ENCODE measurements around the gene BOD1. TPM values are rescaled to one million over a fixed set of nuclear protein-coding genes. Genes with fewer than 3 reads are reported as not detected.

BOD1 gene
- total and polyA plus RNA-seq, 4 donors, result 23.3 to 63.1 (median 35.9) TPM

- H3K27me3 ChIP-seq (ENCODE audit: control insufficient read depth in 3 of 3, insufficient read depth in 3 of 3, low read length in 2 of 3), result no peaks in the 10 kb centered on the region
- no peak overlapping the region for H3K9ac ChIP-seq (ENCODE audit: insufficient read depth in 1 of 2, low read length in 2 of 2)
- H3K4me3 ChIP-seq, result no peak overlapping the region
- H3K27ac ChIP-seq (ENCODE audit: low read depth in 1 of 2, low read length in 1 of 2), result no peak overlapping the region
- peaks cover 0 to 5% (median 0%) of the 10 kb centered on the region in 4 donors for H3K9me3 ChIP-seq (ENCODE audit: control insufficient read depth in 4 of 4, insufficient read depth in 3 of 4, low read length in 3 of 4)
- no peaks in the 10 kb centered on the region for H3K4me1 ChIP-seq (ENCODE audit: control insufficient read depth in 5 of 5, insufficient read depth in 5 of 5, low read length in 5 of 5)
- no peak for TF ChIP-seq CTCF (IDR thresholded peaks at IDR 0.05; ENCODE audit: control extremely low read depth, extremely low read depth)
- ATAC-seq (ENCODE audit: insufficient read depth, low FRiP score), result no peak
- DNase-seq, result no peak
- H3K36me3 ChIP-seq (ENCODE audit: control insufficient read depth in 4 of 4, insufficient read depth in 4 of 4, low read length in 4 of 4), result no peaks in the 10 kb centered on the region
- WGBS, 2 donors, result 74 to 88% methylated on average over 6 of the region's 6 CpGs
Measured at GRCh38 chr5:173659423-173659822, 43.0 kb upstream of the BOD1 start.

GRCh38 chr5:173657741-173658356 lies 41.4 kb upstream of the BOD1 start:
- Histone ChIP-seq H3K27ac (ENCODE audit: low read depth in 1 of 2, low read length in 1 of 2) (no peak overlapping the region), H3K27me3 (ENCODE audit: control insufficient read depth in 3 of 3, insufficient read depth in 3 of 3, low read length in 2 of 3) (no peaks in the 10 kb centered on the region), H3K9me3 (ENCODE audit: control insufficient read depth in 4 of 4, insufficient read depth in 3 of 4, low read length in 3 of 4) (peaks cover 0 to 5% (median 0%) of the 10 kb centered on the region in 4 donors), H3K9ac (ENCODE audit: insufficient read depth in 1 of 2, low read length in 2 of 2) (no peak overlapping the region), H3K4me3 (no peak overlapping the region), H3K4me1 (ENCODE audit: control insufficient read depth in 5 of 5, insufficient read depth in 5 of 5, low read length in 5 of 5) (no peaks in the 10 kb centered on the region), H3K36me3 (ENCODE audit: control insufficient read depth in 4 of 4, insufficient read depth in 4 of 4, low read length in 4 of 4) (no peaks in the 10 kb centered on the region)
- no peak for TF ChIP-seq CTCF (IDR thresholded peaks at IDR 0.05; ENCODE audit: control extremely low read depth, extremely low read depth)
- WGBS, 2 donors, result 55 to 83% methylated on average over 14 of the region's 14 CpGs
- DNase-seq, result no peak
- no peak for ATAC-seq (ENCODE audit: insufficient read depth, low FRiP score)

GRCh38 chr5:173655196-173655797 lies 38.8 kb upstream of the BOD1 start:
- Histone ChIP-seq H3K9me3 (ENCODE audit: control insufficient read depth in 4 of 4, insufficient read depth in 3 of 4, low read length in 3 of 4) (peaks cover 0 to 5% (median 0%) of the 10 kb centered on the region in 4 donors), H3K27ac (ENCODE audit: low read depth in 1 of 2, low read length in 1 of 2) (no peak overlapping the region), H3K27me3 (ENCODE audit: control insufficient read depth in 3 of 3, insufficient read depth in 3 of 3, low read length in 2 of 3) (no peaks in the 10 kb centered on the region), H3K9ac (ENCODE audit: insufficient read depth in 1 of 2, low read length in 2 of 2) (no peak overlapping the region), H3K4me3 (no peak overlapping the region), H3K36me3 (ENCODE audit: control insufficient read depth in 4 of 4, insufficient read depth in 4 of 4, low read length in 4 of 4) (no peaks in the 10 kb centered on the region), H3K4me1 (ENCODE audit: control insufficient read depth in 5 of 5, insufficient read depth in 5 of 5, low read length in 5 of 5) (no peaks in the 10 kb centered on the region)
- no peak for TF ChIP-seq CTCF (IDR thresholded peaks at IDR 0.05; ENCODE audit: control extremely low read depth, extremely low read depth)
- no peak for ATAC-seq (ENCODE audit: insufficient read depth, low FRiP score)
- WGBS, 2 donors, result 90 to 94% methylated on average over 3 of the region's 3 CpGs
- DNase-seq, result no peak

Measured in lung (tissue), 12 donors.